GM19239 (cell line): Measurements from ENCODE around the gene STK32C.

Experiments
- DNase-seq: peaks from one replicate; pipeline ENCODE4 v3.0.0; 2011; ENCODE audit warnings: low spot score; ENCODE audit not compliant: insufficient read length
- FAIRE-seq: peaks from 2 replicates; lab custom pipeline; 2011; peaks lifted over from hg19 to GRCh38; lab: Jason Lieb, UNC

The STK32C gene

DNA sequence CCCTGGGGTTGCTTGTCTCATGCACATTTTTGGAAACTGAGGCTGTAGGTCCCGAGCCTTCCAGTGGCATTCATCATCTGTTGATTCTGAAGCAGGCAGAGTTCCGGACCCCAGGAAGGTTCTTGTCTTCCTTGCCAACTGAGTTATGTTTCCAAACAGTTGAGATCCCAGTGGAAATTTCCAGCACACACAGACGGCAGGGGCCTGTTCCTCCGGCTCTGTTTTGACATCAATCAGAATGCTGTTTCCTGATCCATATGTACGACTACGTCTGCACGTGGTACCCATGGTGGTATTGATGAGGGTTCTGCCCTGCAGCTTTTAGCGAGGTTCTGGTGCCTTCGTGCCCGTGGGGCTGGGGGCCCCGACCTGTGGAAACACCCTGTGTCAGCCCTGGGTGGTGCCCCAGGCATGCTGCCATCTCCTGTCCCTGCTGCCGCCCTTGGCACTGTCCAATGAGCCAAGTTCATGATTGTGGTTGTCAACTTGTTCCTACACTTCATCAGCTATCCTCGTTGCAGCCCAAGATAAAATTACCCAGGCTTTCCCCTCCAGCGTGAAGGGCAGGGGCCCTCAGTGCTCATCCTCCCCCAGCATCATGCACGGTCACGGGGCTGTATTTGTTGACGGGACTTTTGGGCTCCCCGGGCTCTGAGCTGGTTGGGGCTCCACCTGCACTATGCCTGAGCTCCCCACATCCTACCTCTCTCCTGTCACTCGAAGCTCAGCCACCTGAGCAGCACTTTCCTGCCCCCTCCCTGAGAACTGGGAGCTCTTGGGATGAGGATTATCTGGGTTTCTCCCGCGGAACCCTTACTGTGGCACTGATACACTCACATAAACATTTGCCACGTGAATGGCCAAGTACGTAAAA, 128.8 kb downstream of the STK32C start:
- FAIRE-seq, result no peak
- no peak for DNase-seq

GRCh38 chr10:132178046-132178445, 129.7 kb downstream of the STK32C start:
- FAIRE-seq, result no peak
- DNase-seq, result no peak

DNA sequence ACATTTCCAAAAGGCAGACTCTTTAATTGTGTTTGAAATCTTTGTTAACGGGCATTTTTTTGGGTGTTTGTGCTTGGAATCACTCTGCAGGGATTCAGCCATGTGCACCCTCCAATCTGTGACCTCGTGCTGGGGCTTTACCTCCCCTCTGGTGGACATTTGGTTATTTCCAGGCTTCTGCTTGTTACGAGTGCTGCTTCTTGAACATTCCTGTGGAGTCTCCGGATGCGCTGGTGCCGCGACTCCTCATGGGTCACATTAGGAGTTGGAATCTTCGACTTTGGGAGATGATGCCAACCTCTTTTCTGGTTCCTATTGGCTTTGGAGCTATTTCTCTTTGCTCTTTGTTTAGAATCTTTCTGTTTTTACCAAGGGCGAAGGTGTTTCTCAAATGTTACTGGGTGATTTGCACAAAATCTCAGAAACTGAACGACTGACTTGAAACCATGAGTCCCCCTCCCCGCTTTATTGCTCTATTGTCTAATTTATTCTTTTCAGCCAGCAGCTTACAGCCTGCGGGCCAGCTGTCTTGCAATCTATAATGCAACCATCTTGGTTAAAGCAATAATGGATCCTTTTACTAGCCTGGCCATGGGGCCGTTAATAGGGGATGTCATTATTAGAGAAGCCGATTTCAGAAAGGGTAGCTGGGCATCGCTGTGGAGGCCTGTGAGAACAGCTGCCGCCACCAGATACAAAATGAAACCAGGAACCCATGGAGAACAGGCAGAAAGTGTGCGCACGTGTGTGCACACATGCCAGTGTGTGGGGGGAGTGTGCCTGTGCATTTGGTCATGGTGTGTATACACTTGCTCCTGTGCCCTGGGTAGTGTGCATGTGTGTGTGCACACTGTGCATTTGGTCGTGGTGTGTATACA, 130.9 kb downstream of the STK32C start:
- no peak for FAIRE-seq

DNA sequence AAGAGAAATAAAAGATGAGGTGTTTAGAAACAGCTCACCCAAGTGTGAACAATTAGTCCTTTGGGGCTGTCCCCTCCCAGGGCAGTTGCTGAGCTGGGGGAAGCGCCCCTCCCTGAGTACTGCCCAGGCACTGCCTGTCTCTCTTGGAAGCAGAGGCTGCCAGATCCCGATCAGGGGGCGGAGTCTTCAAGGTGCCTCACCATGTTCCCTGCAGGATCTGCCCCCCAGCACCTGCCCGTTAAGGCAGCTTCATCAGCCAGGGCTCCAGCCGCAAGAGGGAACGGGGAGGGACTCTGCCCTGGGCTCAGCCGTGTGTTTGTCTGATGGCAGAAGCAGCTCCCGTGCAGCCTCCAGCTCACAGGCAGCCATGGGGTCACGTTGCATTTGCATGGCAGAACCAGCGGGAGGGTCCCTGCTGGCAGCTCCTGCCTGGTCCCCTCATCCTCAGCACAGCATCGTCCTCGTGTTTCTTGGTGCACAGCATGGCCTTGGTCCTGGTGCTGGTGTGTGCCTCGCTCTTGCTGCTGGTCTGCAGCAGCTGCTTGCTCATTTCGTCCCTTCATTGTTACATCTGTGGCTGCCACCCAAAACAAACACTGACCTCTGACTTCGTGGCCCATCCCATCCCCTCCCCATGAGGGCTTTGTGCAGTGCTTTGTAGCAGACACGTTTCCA, 131.7 kb downstream of the STK32C start:
- no peak for FAIRE-seq
- no peak for DNase-seq

More for the DNA sequence above, 130.9 kb downstream of the STK32C start:
- no peak for DNase-seq

DNA sequence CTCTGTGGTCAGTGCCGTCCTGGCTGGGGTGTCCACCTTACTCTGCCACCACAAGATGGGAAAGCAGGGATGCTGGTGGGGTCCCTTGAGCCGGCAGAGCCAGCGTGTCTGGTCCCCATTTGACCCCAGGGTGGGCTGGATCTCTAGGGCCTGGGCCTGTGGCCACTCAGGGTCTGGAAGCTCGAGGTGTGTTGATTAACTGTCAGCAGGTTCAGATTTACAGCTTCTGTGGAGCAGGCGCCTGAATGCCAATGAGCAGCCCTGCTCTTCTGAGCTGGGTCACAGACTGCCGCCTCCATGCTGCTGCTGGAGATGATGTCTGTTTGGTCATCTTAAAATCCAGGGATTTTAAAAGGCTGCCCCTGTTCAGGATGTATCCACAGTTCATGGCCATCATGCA, 132.3 kb downstream of the STK32C start:
- no peak for FAIRE-seq
- no peak for DNase-seq

GRCh38 chr10:132174237-132174636, 133.5 kb downstream of the STK32C start:
- FAIRE-seq (no peak), DNase-seq (no peak)

DNA sequence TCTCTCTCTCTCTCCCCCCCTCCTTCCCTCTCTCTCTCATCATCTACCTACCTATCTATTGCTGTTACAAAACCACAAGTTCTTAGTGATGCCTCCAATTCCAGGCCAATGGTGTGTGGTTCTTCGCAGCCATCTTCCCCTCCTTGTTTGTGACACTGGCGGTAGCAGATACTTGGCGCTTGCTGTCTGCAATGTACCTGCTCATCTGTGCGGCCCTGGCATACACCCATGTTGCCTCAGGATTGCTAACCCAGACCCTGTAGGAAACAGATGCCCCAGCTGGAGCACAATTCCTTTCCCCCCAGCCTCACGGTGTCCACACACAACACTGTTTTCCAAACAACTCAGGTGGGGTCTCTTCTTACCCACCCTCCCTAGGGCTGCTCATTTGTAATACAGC, 134.6 kb downstream of the STK32C start:
- DNase-seq (no peak), FAIRE-seq (no peak)

GRCh38 chr10:132172091-132173066, 135.4 kb downstream of the STK32C start:
- DNase-seq, result no peak
- FAIRE-seq, result no peak

GRCh38 chr10:132170561-132171361, 137.0 kb downstream of the STK32C start:
- DNase-seq (no peak), FAIRE-seq (no peak)

DNA sequence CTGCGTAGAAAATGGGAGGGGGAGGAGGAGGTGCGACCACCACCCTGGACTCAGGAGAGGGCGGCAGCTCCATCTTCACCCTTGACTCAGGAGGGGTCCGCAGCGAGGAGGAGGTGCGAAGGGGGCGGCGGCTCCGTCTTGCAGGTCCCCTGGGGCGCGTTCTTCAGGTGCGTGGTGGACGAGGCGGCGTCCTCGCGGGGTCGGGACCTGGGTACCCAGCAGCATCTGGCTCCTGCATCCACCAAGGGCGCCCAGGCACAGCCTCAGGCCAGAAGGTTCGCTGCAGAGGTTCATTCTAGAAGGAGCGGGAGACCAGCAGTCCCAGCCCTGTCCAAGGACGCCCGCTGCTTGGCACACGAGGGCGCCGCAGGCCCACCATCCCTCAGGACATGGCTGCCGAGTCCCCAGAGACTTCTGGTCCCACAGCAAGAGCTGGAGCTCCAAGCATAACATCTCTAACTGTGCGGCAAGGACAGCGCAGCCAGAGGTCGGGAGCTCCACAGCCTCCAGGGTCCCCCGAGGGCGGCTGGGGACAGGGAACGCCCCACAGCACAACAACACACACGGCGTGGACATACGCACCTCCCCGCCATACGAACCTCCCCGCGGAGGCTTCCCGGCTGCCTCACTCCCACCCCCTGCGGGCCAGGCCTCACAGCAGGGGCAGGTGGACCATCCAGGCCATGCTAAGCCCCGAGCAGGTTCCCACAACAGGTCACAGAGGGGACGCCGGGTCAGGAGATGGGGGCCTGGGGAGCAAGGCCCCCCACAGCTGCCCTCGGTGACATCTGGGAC, 137.8 kb downstream of the STK32C start:
- no peak for DNase-seq
- no peak for FAIRE-seq

DNA sequence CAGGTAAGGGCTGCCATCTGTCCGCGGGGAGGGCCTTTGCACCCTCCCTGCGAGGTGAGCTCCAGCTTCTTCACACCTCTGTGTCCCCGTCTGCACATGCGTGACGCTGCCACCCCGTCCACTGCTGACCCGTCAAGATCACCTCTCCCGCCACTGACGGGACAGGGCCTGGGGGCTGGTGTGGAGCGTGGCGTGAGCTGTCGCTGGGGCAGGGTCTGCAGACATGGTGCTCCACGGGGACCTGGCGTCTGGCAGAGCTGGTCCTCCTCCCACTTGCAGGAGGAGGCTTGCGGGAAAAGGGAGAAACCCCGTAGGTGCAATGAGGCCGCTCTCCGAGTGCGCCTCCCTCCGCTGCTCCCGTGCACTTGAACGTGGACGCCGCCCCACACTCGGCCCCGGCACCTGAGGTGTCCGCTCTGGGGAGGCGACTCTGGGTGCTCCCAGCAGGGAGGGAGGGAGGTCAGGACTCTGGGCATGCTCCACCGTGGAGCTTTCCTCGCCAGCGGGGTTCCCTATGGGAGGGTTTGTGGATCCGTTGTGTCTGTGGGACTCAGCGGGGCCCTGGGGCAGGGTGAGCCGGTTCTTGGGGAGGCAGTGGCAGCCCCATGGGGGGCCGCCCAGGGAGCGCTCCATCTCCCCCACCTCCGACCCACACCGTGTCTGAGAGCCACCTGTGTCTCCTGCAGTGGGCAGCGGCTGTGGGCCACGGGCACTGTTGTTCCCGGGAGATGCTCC, 138.6 kb downstream of the STK32C start:
- FAIRE-seq (no peak), DNase-seq (no peak)

GRCh38 chr10:132168571-132169030, 139.1 kb downstream of the STK32C start:
- DNase-seq (no peak), FAIRE-seq (no peak)

- DNase-seq, result no peak
- FAIRE-seq, result no peak
These were observed 139.8 kb downstream of the STK32C start for GRCh38 chr10:132167976-132168375.

- DNase-seq (no peak), FAIRE-seq (no peak)
These were observed 140.6 kb downstream of the STK32C start for GRCh38 chr10:132167041-132167674.

DNA sequence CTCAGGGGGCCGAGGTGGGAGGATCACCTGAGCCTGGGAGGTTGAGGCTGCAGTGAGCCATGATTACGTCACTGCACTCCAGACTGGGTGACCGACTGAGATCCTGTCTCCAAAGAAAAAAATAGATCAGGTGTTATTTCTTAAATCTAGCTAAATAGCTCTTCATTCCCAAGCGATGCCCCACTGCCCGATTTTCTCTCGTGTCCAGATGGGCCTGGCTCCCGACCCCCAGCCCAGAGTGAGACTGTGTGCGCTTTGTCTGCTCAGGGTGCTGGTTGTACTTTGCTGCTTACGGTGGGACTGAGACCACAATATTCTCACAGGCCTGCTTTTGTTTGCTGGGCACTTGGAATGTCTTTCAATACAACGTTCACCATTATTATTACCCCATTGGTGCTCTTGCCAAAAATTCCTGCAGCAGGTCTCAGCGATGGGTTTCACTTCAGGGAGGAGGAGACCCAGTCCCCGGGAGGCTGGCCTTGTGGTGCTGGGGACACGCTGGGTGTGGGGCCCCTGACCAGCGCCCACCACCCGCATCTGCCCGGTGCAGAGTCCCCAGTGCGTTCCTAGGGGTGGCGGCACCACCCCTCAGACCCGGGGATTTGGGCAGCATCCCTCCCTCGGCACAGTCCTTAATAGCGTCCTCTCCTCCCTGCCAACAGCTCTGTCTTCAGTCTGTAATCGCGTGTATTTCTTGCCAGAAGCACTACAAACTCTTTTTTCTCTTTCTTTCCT, 141.4 kb downstream of the STK32C start:
- no peak for FAIRE-seq
- DNase-seq, result no peak

DNA sequence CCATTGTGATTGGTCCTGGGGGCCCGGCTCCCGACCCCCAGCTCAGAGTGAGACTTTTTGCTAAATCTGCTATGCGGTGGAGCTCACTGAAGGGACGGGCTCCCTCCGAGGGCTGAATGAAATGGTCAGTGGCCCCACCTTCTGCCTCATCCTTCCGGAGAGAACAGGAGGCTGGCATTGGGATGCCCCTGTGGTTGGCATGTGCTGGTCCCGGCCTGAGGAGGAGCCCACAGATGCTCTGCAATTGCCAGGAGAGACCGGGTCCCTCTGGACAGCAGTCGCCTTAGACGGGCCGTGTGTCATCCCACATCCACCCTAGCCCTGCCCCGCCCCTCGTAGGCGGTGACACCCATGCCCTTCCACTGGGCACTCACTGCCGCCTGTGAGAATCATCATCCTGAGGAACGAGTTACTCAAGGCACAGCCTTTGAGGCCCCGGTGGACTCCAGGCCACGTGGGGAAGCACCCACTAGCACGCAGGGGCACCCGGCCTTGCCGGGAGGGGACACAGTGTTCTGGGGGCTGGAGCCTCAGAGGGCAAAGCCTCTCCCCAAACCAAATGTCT, 142.3 kb downstream of the STK32C start:
- FAIRE-seq (no peak), DNase-seq (no peak)
